ENCODE results near the gene ASTN1. TPM values are rescaled to one million over a fixed set of nuclear protein-coding genes. Genes with fewer than 3 reads are reported as not detected.

The ASTN1 gene
- total and polyA plus RNA-seq, 9 of the 15 experiments (the other 6 are each of a cell fraction or from before 2014, with no cell fraction given): 0.05 to 0.22 (median 0.18) TPM

DNA sequence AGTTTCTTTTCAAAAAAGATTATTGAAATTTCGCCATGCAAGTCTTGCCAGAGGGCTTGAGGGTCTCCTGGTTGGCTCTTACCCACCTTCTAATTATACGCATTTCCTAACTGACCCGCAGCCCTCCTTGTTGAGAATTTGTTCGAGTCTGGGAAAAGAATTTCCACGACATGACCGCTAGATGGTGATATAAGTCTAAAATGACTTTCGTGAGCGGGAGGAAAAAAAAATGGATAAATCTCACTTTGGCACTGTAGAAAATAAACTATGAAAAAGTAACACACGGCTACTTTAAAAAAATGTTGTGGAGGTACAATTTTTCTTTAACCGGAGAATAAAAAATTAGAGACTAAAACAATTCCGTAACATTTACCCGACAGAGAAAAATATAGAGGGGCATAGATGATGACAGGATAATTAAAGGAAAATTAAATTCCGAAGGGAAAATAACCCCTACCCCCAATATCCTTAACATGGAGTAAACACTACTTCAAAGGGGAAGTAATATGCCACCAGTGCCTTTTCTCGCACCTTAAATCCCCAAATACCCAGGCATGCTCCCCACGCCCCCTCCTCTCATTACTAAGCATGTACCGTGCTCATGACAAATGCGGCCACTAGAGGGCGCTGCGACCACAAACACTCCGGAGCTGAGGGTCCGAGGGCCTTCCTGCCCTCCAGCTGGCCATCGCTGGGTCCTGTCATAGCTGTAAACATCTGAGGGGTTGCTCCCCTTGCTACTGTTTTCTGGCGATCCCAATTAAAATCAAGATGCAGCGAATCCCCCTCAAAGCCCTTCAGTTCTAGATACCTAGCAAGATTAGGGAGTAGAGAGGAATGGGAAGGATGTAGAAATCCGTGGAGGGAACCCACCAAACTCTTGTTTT lies 266.9 kb downstream of the ASTN1 start (continued):
- TF ChIP-seq, protein P1, sequence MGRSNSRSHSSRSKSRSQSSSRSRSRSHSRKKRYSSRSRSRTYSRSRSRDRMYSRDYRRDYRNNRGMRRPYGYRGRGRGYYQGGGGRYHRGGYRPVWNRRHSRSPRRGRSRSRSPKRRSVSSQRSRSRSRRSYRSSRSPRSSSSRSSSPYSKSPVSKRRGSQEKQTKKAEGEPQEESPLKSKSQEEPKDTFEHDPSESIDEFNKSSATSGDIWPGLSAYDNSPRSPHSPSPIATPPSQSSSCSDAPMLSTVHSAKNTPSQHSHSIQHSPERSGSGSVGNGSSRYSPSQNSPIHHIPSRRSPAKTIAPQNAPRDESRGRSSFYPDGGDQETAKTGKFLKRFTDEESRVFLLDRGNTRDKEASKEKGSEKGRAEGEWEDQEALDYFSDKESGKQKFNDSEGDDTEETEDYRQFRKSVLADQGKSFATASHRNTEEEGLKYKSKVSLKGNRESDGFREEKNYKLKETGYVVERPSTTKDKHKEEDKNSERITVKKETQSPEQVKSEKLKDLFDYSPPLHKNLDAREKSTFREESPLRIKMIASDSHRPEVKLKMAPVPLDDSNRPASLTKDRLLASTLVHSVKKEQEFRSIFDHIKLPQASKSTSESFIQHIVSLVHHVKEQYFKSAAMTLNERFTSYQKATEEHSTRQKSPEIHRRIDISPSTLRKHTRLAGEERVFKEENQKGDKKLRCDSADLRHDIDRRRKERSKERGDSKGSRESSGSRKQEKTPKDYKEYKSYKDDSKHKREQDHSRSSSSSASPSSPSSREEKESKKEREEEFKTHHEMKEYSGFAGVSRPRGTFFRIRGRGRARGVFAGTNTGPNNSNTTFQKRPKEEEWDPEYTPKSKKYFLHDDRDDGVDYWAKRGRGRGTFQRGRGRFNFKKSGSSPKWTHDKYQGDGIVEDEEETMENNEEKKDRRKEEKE (IDR thresholded peaks at IDR 0.05; ENCODE audit: borderline replicate concordance in 1 of 2, control insufficient read depth in 1 of 2, low read depth in 2 of 2, low read length in 1 of 2): no peak
- TF ChIP-seq RAD21 (CRISPR knock-in tag; conservative IDR thresholded peaks at IDR 0.05 in 1 of 2, IDR thresholded peaks at IDR 0.05 in 1 of 2) (peak; percentile 57 to 65), ARID1B (IDR thresholded peaks at IDR 0.05) (no peak), SMC3 (conservative IDR thresholded peaks at IDR 0.05; ENCODE audit: insufficient read depth, low read depth, low read length) (peak; percentile 71), ILF3 (IDR thresholded peaks at IDR 0.05; ENCODE audit: borderline replicate concordance) (no peak), ZNF830 (CRISPR knock-in tag; IDR thresholded peaks at IDR 0.05) (no peak), EHMT2 (IDR thresholded peaks at IDR 0.05) (0 out of 2 replicates have a peak, but pooled peaks have one; percentile 31), WHSC1 (IDR thresholded peaks at IDR 0.05; ENCODE audit: low read length) (no peak), MYBL2 (IDR thresholded peaks at IDR 0.05; ENCODE audit: low read depth) (no peak), MYBL2 (CRISPR knock-in tag; IDR thresholded peaks at IDR 0.05; ENCODE audit: borderline replicate concordance) (no peak), DMBX1 (CRISPR knock-in tag; IDR thresholded peaks at IDR 0.05; ENCODE audit: borderline replicate concordance) (no peak), MCM3 (IDR thresholded peaks at IDR 0.05) (no peak), SREBF2 (CRISPR knock-in tag; IDR thresholded peaks at IDR 0.05) (no peak), SP2 (IDR thresholded peaks at IDR 0.05; ENCODE audit: extremely low read depth, low read depth, low read length, poor library complexity, severe bottlenecking) (no peak), BRD4 (IDR thresholded peaks at IDR 0.05) (no peak)
- TF ChIP-seq, protein P2, sequence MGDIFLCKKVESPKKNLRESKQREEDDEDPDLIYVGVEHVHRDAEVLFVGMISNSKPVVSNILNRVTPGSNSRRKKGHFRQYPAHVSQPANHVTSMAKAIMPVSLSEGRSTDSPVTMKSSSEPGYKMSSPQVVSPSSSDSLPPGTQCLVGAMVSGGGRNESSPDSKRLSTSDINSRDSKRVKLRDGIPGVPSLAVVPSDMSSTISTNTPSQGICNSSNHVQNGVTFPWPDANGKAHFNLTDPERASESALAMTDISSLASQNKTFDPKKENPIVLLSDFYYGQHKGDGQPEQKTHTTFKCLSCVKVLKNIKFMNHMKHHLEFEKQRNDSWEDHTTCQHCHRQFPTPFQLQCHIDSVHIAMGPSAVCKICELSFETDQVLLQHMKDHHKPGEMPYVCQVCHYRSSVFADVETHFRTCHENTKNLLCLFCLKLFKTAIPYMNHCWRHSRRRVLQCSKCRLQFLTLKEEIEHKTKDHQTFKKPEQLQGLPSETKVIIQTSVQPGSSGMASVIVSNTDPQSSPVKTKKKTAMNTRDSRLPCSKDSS (IDR thresholded peaks at IDR 0.05; ENCODE audit: low read depth, partially characterized antibody): no peak
- TF ChIP-seq, protein P3, sequence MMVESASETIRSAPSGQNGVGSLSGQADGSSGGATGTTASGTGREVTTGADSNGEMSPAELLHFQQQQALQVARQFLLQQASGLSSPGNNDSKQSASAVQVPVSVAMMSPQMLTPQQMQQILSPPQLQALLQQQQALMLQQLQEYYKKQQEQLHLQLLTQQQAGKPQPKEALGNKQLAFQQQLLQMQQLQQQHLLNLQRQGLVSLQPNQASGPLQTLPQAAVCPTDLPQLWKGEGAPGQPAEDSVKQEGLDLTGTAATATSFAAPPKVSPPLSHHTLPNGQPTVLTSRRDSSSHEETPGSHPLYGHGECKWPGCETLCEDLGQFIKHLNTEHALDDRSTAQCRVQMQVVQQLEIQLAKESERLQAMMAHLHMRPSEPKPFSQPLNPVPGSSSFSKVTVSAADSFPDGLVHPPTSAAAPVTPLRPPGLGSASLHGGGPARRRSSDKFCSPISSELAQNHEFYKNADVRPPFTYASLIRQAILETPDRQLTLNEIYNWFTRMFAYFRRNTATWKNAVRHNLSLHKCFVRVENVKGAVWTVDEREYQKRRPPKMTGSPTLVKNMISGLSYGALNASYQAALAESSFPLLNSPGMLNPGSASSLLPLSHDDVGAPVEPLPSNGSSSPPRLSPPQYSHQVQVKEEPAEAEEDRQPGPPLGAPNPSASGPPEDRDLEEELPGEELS (CRISPR knock-in tag; IDR thresholded peaks at IDR 0.05; ENCODE audit: borderline replicate concordance): no peak
- TF ChIP-seq, protein P4, sequence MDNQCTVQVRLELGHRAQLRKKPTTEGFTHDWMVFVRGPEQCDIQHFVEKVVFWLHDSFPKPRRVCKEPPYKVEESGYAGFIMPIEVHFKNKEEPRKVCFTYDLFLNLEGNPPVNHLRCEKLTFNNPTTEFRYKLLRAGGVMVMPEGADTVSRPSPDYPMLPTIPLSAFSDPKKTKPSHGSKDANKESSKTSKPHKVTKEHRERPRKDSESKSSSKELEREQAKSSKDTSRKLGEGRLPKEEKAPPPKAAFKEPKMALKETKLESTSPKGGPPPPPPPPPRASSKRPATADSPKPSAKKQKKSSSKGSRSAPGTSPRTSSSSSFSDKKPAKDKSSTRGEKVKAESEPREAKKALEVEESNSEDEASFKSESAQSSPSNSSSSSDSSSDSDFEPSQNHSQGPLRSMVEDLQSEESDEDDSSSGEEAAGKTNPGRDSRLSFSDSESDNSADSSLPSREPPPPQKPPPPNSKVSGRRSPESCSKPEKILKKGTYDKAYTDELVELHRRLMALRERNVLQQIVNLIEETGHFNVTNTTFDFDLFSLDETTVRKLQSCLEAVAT (IDR thresholded peaks at IDR 0.05): no peak

All from K562 (cell line).